Adrenal gland (tissue), 12 donors: ENCODE measurements around the gene NANOS1. TPM values are rescaled to one million over a fixed set of nuclear protein-coding genes. Genes with fewer than 3 reads are reported as not detected.

Source experiments
- DNase-seq, 7 donors: peaks; one replicate each; pipeline ENCODE4 v3.0.0-alpha.2; 2019 to 2020
- H3K27ac ChIP-seq, 5 donors: fragments of 200-600 bp; sonication (generic) in 4 of 5; 1 replicate in 3 of 5; 2 replicates in 2 of 5; pipeline versions ENCODE4 v1.5.1 to v1.8.0; 2016 to 2020; ENCODE audit warnings: mild to moderate bottlenecking in 1 of 5
- H3K27me3 ChIP-seq: fragments of 200-600 bp; 2 replicates; pipeline ENCODE4 v1.8.0; 2021
- H3K36me3 ChIP-seq, 2 donors: fragments of 200-600 bp; replicated peaks in 1 of 2; 1 replicate in 1 of 2; 2 replicates in 1 of 2; pipeline versions ENCODE4 v1.5.1 to v1.8.0; 2018 to 2022
- H3K4me1 ChIP-seq, 2 donors: fragments of 200-600 bp; replicated peaks in 1 of 2; 1 replicate in 1 of 2; 2 replicates in 1 of 2; pipeline versions ENCODE4 v1.5.1 to v1.8.0; 2018 to 2021
- H3K4me3 ChIP-seq, 4 donors: fragments of 200-600 bp; sonication (generic) in 3 of 4; one replicate each; pipeline ENCODE4 v1.5.1; 2016 to 2018
- H3K9me3 ChIP-seq, 3 donors: fragments of 200-600 bp; sonication (generic) in 1 of 3; replicated peaks in 1 of 3; 1 replicate in 2 of 3; 2 replicates in 1 of 3; pipeline versions ENCODE4 v1.5.1 to v1.8.0; 2016 to 2021
- POLR2A ChIP-seq, 2 donors: fragments of 450-650 bp; IDR thresholded peaks; one replicate each; pipeline ENCODE4 v1.6.1; 2017; ENCODE audit warnings: antibody characterized with exemption in 2 of 2, mild to moderate bottlenecking in 2 of 2, moderate library complexity in 1 of 2
- WGBS, 4 donors: extraction: QIAGEN DNeasy Blood & Tissue Kit in 2 of 4; methylation state at CpG; one replicate each; pipeline versions ENCODE4 v1.1.5 to v1.1.7; 2013 to 2017; 5-methylcytosine and 5-hydroxymethylcytosine counted together
- intact Hi-C, 2 donors: fragments of 100-400 bp; cut with DNase I; formaldehyde crosslinking; loops; one replicate each; pipeline versions ENCODE4 v1.14.1 to v1.15.0; 2022 to 2023
- polyA plus RNA-seq, 3 donors: library from polyadenylated mRNA; stranded (reverse); fragments of 200-250 nt in 2 of 3; fragments of 350-450 nt in 1 of 3; fragmentation: Illumina TruSeq in 1 of 3; extraction: RNeasy Lipid Tissue Mini Kit (QIAGEN cat#74804) in 1 of 3; gene quantifications; one replicate each; pipeline ENCODE4 v1.2.3, GENCODE V29; 2013 to 2014
- total RNA-seq, 9 donors: library from RNA; depleted of rRNA in 4 of 9; stranded (reverse); fragments of >200 nt in 4 of 9; fragments of 120-200 nt in 1 of 9; fragmentation: NEBNext Ultra II Directional in 1 of 9; extraction: Animal tissue kit (Norgen Biotek cat#: 25700) in 1 of 9; gene quantifications; one replicate each; pipeline versions ENCODE4 v1.1.0 to v1.2.4, GENCODE V29; 2013 to 2023
- TF ChIP-seq, protein P1 (sequence below), 6 experiments: fragments of 450-650 bp in 4 of 6; fragments of 200-600 bp in 2 of 6; sonication (generic) in 1 of 6; IDR thresholded peaks; 1 replicate in 5 of 6; 2 replicates in 1 of 6; pipeline versions ENCODE4 v1.5.1 to v1.8.0; 2016 to 2021; ENCODE audit warnings: antibody characterized with exemption in 6 of 6, mild to moderate bottlenecking in 2 of 6, moderate library complexity in 1 of 6
- donor health status: healthy with polysubstance abuse.
- donor health status: Bipolar disorder and iron deficiency.
- donor health status: DM: yes; HTN: yes; CAD: no.
- donor health status: DM: no; HTN: no; CAD: no.
- donor health status: DM: no; HTN: no; CAD: no.
- donor health status: DM: yes; HTN: yes; CAD: no.

Gene NANOS1
- total and polyA plus RNA-seq, 12 donors: 2.8 to 38.9 (median 9.4) TPM

DNA sequence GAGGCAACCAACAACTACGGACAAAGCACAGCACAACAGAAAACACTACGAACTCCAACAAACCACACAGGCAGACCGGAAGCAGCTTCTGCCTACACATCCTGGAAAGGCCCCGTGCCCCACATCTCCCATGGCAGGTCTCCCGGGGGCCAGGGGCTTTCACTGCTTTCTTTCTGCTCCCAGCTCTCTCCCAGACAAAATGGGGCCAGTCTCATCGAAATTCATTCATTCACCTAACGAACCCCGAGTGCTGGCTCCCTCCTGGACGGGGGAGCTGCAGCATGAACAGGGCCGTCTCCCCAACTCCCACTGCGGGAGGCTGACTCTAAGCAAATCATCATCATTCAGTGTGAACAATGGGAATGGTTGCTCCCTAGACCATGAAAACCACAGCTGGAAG, 47.6 kb upstream of the NANOS1 start:
- Histone ChIP-seq H3K27me3 (no peaks in the 10 kb centered on the region), H3K9me3 (peaks cover 0 to 11% (median 0%) of the 10 kb centered on the region in 3 donors), H3K27ac (no peak overlapping the region), H3K36me3 (no peaks in the 10 kb centered on the region), H3K4me1 (no peaks in the 10 kb centered on the region), H3K4me3 (no peak overlapping the region)
- 80 to 97% (median 86%) methylated on average over 11 of the region's 11 CpGs for WGBS, 4 donors
- TF ChIP-seq, protein P1, sequence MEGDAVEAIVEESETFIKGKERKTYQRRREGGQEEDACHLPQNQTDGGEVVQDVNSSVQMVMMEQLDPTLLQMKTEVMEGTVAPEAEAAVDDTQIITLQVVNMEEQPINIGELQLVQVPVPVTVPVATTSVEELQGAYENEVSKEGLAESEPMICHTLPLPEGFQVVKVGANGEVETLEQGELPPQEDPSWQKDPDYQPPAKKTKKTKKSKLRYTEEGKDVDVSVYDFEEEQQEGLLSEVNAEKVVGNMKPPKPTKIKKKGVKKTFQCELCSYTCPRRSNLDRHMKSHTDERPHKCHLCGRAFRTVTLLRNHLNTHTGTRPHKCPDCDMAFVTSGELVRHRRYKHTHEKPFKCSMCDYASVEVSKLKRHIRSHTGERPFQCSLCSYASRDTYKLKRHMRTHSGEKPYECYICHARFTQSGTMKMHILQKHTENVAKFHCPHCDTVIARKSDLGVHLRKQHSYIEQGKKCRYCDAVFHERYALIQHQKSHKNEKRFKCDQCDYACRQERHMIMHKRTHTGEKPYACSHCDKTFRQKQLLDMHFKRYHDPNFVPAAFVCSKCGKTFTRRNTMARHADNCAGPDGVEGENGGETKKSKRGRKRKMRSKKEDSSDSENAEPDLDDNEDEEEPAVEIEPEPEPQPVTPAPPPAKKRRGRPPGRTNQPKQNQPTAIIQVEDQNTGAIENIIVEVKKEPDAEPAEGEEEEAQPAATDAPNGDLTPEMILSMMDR (IDR thresholded peaks at IDR 0.05): no peak
- no peak for TF ChIP-seq POLR2A (IDR thresholded peaks at IDR 0.05)
- intact Hi-C loops: no loop called here
- DNase-seq: peak in 2 of 7 donors; percentile 6 to 15

DNA sequence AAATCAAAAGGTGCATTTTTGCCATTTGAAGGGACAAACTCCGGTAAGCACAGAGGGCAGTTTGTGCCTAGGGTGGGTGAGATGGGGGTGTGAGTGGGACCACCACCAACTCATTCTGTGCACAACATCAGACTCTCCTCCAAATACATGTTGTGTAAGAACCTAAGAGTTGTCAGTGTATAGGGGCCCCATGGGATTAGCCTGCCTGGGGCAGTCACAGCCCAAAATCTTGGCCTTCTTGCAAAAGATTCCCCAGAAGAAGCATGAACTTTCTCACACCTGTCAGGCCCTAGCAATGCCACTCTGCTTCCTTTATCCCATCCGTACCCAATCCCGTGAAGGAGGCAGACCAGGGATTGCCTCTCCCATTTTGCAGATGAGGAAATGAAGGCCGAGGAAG, 47.1 kb upstream of the NANOS1 start:
- intact Hi-C loops: no loop called here
- peak in 2 of 7 donors; percentile 8 to 23 for DNase-seq
- TF ChIP-seq POLR2A (IDR thresholded peaks at IDR 0.05): no peak
- TF ChIP-seq, protein P1 (IDR thresholded peaks at IDR 0.05): no peak
- Histone ChIP-seq H3K27me3 (no peaks in the 10 kb centered on the region), H3K4me1 (no peaks in the 10 kb centered on the region), H3K4me3 (no peak overlapping the region), H3K36me3 (no peaks in the 10 kb centered on the region), H3K9me3 (peaks cover 0 to 11% (median 0%) of the 10 kb centered on the region in 3 donors), H3K27ac (no peak overlapping the region)
- 85 to 98% (median 91%) methylated on average over 4 of the region's 4 CpGs for WGBS, 4 donors

DNA sequence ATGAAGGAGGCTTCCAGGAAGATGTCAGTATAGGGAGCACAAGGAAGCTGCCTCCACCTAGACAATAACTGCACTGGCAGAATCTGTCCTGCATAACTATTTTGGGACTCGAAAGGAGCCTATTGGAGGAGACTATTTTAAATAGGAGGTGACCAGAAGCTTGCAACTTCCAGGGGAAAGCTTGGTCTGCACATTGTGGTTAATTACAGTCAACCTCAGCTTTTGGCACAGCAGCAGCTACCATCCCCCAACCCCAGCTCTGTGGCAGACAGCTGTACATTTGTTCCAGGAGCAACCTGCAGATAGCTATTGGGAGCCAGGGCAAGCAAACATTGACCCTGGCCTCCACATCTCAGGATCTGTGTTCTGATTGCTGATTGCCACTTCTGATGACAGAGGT, 46.3 kb upstream of the NANOS1 start:
- H3K36me3 ChIP-seq: no peaks in the 10 kb centered on the region
- H3K27me3 ChIP-seq: no peaks in the 10 kb centered on the region
- no peak for TF ChIP-seq POLR2A (IDR thresholded peaks at IDR 0.05)
- TF ChIP-seq, protein P1 (IDR thresholded peaks at IDR 0.05): no peak
- no peak overlapping the region for H3K27ac ChIP-seq
- peaks cover 0 to 11% (median 0%) of the 10 kb centered on the region in 3 donors for H3K9me3 ChIP-seq
- H3K4me3 ChIP-seq: no peak overlapping the region
- H3K4me1 ChIP-seq: no peaks in the 10 kb centered on the region
- intact Hi-C loops: no loop called here
- peak in 2 of 7 donors; percentile 10 to 12 for DNase-seq
- WGBS, 4 donors: 75 to 83% (median 80%) methylated on average over 1 of the region's 1 CpG

DNA sequence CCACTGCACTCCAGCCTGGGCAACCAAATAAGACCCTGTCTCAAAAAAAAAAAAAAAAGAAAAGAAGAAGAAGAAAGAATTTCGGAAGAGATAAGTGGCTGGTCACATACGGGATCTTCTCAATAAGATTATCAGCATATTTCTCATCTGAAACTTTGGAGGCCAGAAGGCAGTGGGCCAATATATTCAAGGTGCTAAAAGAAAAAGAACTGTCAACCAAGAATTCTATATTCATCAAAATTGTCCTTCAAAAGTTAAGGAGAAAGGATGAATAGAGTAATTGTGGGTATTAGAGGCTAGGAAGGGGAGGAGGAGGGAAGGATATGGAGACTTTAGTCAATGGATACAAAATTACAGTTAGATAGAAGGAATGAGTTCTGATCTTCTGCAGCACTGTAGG, 43.9 kb upstream of the NANOS1 start:
- Histone ChIP-seq H3K4me3 (no peak overlapping the region), H3K27me3 (no peaks in the 10 kb centered on the region), H3K36me3 (no peaks in the 10 kb centered on the region), H3K4me1 (no peaks in the 10 kb centered on the region), H3K9me3 (peaks cover 0 to 11% (median 0%) of the 10 kb centered on the region in 3 donors), H3K27ac (no peak overlapping the region)
- no peak for TF ChIP-seq POLR2A (IDR thresholded peaks at IDR 0.05)
- TF ChIP-seq, protein P1 (IDR thresholded peaks at IDR 0.05): no peak
- 80 to 98% (median 92%) methylated on average over 2 of the region's 2 CpGs for WGBS, 4 donors
- DNase-seq: no peak
- intact Hi-C loops: no loop called here
